Measurements from ENCODE around the gene PRKG1.

Gene PRKG1

DNA sequence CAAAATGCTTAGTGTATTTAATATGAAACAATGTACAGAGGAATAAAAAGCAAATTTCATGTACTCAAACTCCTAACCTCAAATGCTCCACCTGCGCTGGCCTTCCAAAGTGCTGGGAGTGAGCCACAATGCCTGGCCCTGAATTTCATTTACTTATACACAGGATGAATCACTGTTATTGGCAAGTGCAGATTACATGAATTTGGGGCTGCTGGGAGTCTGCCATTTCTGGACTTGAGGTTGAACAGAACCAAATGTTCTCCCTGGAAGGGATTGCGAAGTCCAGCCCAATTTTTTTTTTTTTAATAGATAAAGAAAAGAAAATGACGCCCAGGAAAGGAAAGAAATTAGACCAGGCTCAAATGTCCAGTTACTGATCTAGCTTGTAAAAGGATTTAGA, 631.9 kb downstream of the PRKG1 start:
- TF ChIP-seq ZNF274 (IDR thresholded peaks at IDR 0.05; ENCODE audit: low read depth, low read length): no peak
- no peak overlapping the region for H3K4me3 ChIP-seq (ENCODE audit: low read length)

GRCh38 chr10:51707392-51707791, 633.1 kb downstream of the PRKG1 start:
- TF ChIP-seq ZNF274 (IDR thresholded peaks at IDR 0.05; ENCODE audit: low read depth, low read length): no peak
- no peak overlapping the region for H3K4me3 ChIP-seq (ENCODE audit: low read length)

DNA sequence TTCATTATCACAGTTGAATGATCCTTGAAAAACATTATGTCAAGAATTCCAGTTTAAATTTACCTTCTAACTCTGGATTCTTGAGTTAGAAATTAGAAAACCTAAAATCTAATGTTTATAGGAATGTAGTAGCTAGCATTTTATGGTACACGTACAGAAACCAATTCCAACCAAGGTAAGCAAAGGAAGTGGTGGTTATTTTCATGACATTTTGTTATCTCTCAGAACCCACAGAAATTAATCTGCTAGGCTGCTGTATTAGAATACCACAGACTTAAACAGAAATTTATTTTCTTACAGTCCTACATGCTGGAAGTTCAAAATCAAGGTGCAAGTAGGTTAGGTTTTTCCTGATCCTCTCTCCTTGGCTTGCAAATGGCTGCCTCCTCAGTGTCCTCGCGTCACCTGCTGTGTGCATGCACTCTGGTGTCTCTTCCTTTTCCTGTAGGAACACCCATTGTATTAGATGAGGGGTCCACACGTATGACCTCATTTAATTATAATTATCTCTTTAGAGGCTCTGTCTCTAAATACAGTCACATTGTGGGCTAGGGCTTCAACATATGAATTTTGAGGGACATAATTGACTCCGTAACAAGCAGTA, 633.6 kb downstream of the PRKG1 start:
- H3K4me3 ChIP-seq (ENCODE audit: low read length): no peak overlapping the region
- no peak for TF ChIP-seq ZNF274 (IDR thresholded peaks at IDR 0.05; ENCODE audit: low read depth, low read length)

DNA sequence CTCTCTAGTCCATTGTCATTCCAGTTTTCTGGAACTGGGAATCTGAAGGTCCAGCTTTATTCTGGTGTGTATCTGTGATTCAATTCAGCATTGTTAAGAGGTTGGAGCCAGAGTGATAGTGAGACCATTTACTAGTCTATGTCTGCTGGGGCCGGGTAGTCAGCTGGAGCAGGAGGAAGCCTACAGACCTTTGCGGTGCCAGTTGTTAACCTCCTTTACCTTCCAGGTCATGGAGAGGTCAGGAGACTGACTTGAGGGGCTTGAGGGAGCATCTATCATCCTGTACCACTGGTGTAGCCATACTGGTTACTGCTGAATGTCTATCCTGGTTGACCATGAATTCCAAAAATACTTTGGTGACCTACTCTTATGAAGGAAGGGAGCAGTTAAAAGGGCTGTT, 634.3 kb downstream of the PRKG1 start:
- TF ChIP-seq ZNF274 (IDR thresholded peaks at IDR 0.05; ENCODE audit: low read depth, low read length): no peak
- no peak overlapping the region for H3K4me3 ChIP-seq (ENCODE audit: low read length)

DNA sequence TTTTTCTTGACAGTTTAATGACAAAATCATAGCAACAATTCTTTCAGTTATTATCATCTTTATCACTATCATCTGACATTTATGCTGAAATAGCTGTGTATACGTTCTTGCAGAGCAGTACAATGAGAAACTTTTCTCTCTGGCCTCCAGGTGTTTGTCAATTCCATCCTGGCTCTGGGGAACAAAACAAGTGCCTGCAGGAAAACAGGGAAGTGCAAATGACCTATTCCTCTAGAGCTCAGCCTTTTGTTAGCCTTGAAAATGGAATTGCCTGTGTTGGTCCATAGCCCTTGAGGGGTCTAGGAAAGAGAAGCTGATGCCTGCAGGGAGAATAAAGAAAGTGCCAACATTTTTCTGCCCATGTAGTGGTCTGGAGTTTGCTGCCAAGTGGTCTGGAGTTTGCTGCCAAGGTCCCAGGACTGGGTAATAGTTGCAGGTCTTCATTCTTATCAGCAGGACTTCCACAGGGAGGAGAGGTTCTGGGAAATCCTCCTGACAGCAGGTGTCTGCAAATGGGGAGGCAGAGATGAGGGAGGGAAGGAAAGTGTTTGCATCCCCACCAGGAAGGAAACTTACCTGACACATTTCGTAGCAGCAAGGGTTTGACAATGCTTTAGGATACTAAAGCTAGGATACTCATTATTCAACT, 635.2 kb downstream of the PRKG1 start:
- no peak for TF ChIP-seq ZNF274 (IDR thresholded peaks at IDR 0.05; ENCODE audit: low read depth, low read length)
- H3K4me3 ChIP-seq (ENCODE audit: low read length): no peak overlapping the region

- TF ChIP-seq ZNF274 (IDR thresholded peaks at IDR 0.05; ENCODE audit: low read depth, low read length): no peak
- no peak overlapping the region for H3K4me3 ChIP-seq (ENCODE audit: low read length)
These were observed 637.2 kb downstream of the PRKG1 start for GRCh38 chr10:51711519-51711891.

DNA sequence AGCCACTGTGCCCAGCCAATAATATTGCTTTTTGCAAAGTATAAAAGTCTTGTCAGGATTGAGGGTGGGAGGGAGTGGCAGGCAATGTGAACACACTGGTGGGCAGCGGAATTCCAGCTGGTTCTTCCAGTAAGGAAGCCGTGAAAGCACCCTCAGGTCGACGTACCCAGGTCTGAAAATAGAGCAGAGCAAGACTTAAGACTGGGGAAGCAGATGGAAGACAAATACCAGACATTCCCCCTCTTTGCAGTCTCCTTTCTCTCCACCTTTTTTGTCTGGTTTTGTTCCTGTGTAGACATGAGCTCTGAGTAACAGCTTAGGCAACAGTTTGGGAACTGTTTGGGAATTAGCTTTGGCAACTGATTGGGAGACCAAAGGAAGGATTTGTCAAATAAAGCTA, 642.7 kb downstream of the PRKG1 start:
- no peak overlapping the region for H3K4me3 ChIP-seq (ENCODE audit: low read length)
- TF ChIP-seq ZNF274 (IDR thresholded peaks at IDR 0.05; ENCODE audit: low read depth, low read length): no peak

DNA sequence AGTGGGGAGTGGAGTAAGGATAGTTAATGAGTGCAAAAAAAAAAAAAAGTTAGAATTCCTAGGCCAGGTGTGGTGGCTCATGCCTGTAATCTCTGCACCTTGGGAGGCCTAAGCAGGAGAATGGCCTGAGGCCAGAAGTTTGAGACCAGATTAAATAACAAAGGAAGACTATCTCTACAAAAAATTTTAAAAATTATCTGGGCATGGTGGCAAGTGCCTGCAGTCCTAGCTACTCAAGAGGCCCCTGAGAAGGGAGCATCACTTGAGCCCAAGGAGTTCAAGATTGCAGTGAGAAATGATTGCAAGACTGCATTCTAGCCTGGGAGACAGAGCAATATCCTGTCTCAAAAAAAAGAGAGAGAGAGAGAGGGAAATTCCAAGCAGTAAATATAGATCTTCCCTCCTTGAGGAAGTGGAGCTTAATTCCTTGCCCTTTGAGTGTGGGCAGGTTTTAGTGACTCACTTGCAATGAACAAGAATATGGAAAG, 644.6 kb downstream of the PRKG1 start:
- H3K4me3 ChIP-seq (ENCODE audit: low read length): no peak overlapping the region
- TF ChIP-seq ZNF274 (IDR thresholded peaks at IDR 0.05; ENCODE audit: low read depth, low read length): no peak

DNA sequence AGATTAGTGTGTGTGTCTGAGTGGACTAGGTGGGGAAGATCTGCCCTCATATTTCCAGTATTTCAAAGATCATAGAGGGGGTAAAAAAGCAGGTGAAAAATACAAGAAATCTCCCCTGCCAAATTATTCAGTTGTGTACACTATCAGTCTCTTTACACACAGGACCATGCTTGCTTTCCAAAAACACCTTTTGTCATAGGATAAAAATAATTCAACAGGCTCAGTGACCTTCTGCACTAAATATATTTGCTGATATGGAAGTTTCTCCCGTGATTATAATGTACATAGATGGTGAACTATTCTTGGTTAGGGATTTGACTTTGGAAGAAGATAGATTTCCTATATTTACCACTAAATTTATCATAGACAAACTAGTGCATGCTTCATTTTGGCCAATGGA, 649.8 kb downstream of the PRKG1 start:
- H3K4me3 ChIP-seq (ENCODE audit: low read length): no peak overlapping the region
- no peak for TF ChIP-seq ZNF274 (IDR thresholded peaks at IDR 0.05; ENCODE audit: low read depth, low read length)

DNA sequence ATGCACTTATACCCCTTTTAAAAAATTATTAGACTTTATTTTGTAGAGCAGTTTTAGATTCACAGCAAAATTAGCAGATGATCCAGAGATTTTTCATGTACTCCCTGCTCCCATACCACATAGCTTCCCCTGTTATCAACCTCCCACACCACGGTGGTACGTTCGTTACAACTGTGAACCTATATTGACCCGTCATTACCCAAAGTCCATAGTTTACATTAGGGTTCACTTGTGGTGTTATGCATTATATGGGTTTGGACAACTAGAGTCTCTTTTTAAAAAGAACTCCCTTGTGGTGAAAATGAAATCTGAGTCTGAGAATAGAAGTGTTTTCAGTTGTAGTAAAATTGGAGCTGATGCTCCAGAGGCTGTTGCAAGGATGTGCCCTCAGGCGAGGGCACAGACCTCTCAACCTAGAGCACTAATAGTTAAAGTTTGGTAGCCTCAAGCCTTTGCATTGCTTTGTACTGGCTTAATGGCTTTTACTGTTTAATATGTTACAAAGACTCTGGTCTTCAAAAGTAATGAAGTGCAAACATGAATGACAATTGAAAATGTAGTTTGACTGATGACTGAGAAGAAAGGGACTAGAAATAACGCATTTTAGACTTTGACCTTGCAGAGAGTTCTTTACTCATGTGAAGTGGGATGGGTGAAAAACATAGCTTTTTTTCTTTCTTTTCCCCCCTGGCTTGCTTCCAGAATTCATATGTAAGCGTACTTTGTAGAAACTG, 655.7 kb downstream of the PRKG1 start:
- no peak for TF ChIP-seq ZNF274 (IDR thresholded peaks at IDR 0.05; ENCODE audit: low read depth, low read length)
- no peak overlapping the region for H3K4me3 ChIP-seq (ENCODE audit: low read length)

- no peak overlapping the region for H3K4me3 ChIP-seq (ENCODE audit: low read length)
- TF ChIP-seq ZNF274 (IDR thresholded peaks at IDR 0.05; ENCODE audit: low read depth, low read length): no peak
These were observed 658.8 kb downstream of the PRKG1 start for GRCh38 chr10:51733057-51733456.

DNA sequence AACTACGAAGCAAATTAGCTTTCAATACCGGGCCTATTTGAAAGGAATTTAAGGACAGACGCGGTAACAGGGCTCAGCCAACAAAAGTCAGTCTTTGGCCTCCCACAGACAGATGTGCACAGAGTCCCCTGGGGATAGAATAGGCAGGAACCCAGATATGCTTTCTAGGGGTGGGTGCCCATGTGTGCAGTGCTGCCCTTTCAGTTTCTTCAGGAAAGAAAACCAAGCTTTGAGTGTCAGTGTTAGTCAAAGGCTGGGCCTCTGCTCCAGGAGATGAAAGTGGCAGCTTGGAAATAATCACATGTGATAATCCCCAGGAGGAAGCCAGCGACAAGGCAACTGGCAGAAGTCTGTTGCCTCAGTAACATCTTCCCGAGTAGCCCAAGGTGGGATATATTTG, 668.9 kb downstream of the PRKG1 start:
- no peak overlapping the region for H3K4me3 ChIP-seq (ENCODE audit: low read length)
- TF ChIP-seq ZNF274 (IDR thresholded peaks at IDR 0.05; ENCODE audit: low read depth, low read length): no peak

- H3K4me3 ChIP-seq (ENCODE audit: low read length): no peak overlapping the region
- TF ChIP-seq ZNF274 (IDR thresholded peaks at IDR 0.05; ENCODE audit: low read depth, low read length): no peak
These were observed 670.1 kb downstream of the PRKG1 start for GRCh38 chr10:51744235-51745000.

DNA sequence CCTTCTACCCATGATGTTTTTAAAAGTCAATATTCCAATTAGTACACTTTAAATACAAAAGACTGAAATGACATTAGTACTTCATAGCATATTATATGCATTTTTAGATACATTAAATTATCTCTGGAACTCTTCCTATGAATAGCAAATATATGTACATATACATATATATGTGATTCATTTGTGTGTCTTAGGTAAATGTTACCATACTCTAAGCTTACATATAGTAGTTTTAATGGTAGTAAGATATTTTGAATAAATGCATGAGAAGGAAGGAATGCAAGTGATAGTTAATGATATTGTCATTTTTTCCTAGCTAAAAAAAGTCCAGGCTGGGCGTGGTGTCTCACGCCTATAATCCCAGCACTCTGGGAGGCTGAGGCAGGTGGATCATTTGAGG, 671.1 kb downstream of the PRKG1 start:
- no peak for TF ChIP-seq ZNF274 (IDR thresholded peaks at IDR 0.05; ENCODE audit: low read depth, low read length)
- H3K4me3 ChIP-seq (ENCODE audit: low read length): no peak overlapping the region
